Measurements from ENCODE around the gene TTC4. TPM values are rescaled to one million over a fixed set of nuclear protein-coding genes. Genes with fewer than 3 reads are reported as not detected.

TTC4 gene
- total RNA-seq, 1 experiment from 2014 or later: 26.3 TPM

GRCh38 chr1:54766726-54767125 is 51.1 kb downstream of the TTC4 start:
- no peaks in the 10 kb centered on the region for H4K20me1 ChIP-seq (ENCODE audit: insufficient read depth)
- BruUV-seq (replicated peaks): no TSS peak

GRCh38 chr1:54767526-54767925 is 51.9 kb downstream of the TTC4 start:
- ATAC-seq: no peak
- intact Hi-C loops (cut with micrococcal nuclease): loop anchor here (5.0 kb wide), 1 partner anchor 40 kb away; a partner anchor contains a TSS
- no peak overlapping the region for H2AFZ ChIP-seq (ENCODE audit: low read depth, low read length, poor library complexity, severe bottlenecking)
- peaks cover 5 to 18% of the 10 kb centered on the region in 2 experiments; a peak in 3 of 4 replicates for H3K4me1 ChIP-seq (ENCODE audit: control insufficient read depth in 1 of 2, insufficient read depth in 2 of 2, low read length in 2 of 2)
- no peak overlapping the region for H3K27ac ChIP-seq (ENCODE audit: low read depth, low read length)
- DNase-seq (ENCODE audit: low read depth, low spot score): no peak
- ChIA-PET RAD21 (ENCODE audit: low non-redundant PET in 1 of 2, low total read pairs in 2 of 2, uncharacterized antibody in 2 of 2, unreplicated experiment in 2 of 2) (no interaction called here), CTCF (no interaction called here), POLR2A (no interaction called here)
- H3K9me3 ChIP-seq (ENCODE audit: control insufficient read depth in 1 of 2, insufficient read depth in 1 of 2, low read depth in 1 of 2, low read length in 2 of 2): no peaks in the 10 kb centered on the region
- H3K4me2 ChIP-seq (ENCODE audit: low read length): no peak overlapping the region
- no TSS peak for BruUV-seq (replicated peaks)
- H3K9me2 ChIP-seq (ENCODE audit: insufficient read depth): no peaks in the 10 kb centered on the region
- H3K79me2 ChIP-seq (ENCODE audit: insufficient read depth, low read length): peaks cover 16% of the 10 kb centered on the region
- no peak overlapping the region for H3K9ac ChIP-seq (ENCODE audit: low read length)
- no peaks in the 10 kb centered on the region for H4K20me1 ChIP-seq (ENCODE audit: insufficient read depth)
- H3K4me3 ChIP-seq (replicated peaks in 1 of 2; ENCODE audit: low read depth in 1 of 2, low read length in 2 of 2): no peak overlapping the region
- TF ChIP-seq YY1 (IDR thresholded peaks at IDR 0.05; ENCODE audit: extremely low read depth, insufficient replicate concordance, low read depth, low read length): no peak
- no peaks in the 10 kb centered on the region for H3K27me3 ChIP-seq (ENCODE audit: insufficient read depth, low read length)
- H3K36me3 ChIP-seq (ENCODE audit: control insufficient read depth in 1 of 2, insufficient read depth in 2 of 2, low read length in 2 of 2): no peaks in the 10 kb centered on the region

More at GRCh38 chr1:54766726-54767125, 51.1 kb downstream of the TTC4 start:
- Histone ChIP-seq H3K9me2 (ENCODE audit: insufficient read depth) (no peaks in the 10 kb centered on the region), H3K36me3 (ENCODE audit: control insufficient read depth in 1 of 2, insufficient read depth in 2 of 2, low read length in 2 of 2) (no peaks in the 10 kb centered on the region), H3K79me2 (ENCODE audit: insufficient read depth, low read length) (peaks cover 20% of the 10 kb centered on the region), H3K4me2 (ENCODE audit: low read length) (no peak overlapping the region), H3K9ac (ENCODE audit: low read length) (no peak overlapping the region), H3K4me3 (replicated peaks in 1 of 2; ENCODE audit: low read depth in 1 of 2, low read length in 2 of 2) (no peak overlapping the region), H3K9me3 (ENCODE audit: control insufficient read depth in 1 of 2, insufficient read depth in 1 of 2, low read depth in 1 of 2, low read length in 2 of 2) (no peaks in the 10 kb centered on the region), H3K4me1 (ENCODE audit: control insufficient read depth in 1 of 2, insufficient read depth in 2 of 2, low read length in 2 of 2) (peaks cover 5 to 18% of the 10 kb centered on the region in 2 experiments; a peak in 3 of 4 replicates), H3K27me3 (ENCODE audit: insufficient read depth, low read length) (no peaks in the 10 kb centered on the region), H2AFZ (ENCODE audit: low read depth, low read length, poor library complexity, severe bottlenecking) (no peak overlapping the region), H3K27ac (ENCODE audit: low read depth, low read length) (no peak overlapping the region)
- ATAC-seq: no peak
- CTCF ChIA-PET: no interaction called here
- RAD21 ChIA-PET (ENCODE audit: low non-redundant PET in 1 of 2, low total read pairs in 2 of 2, uncharacterized antibody in 2 of 2, unreplicated experiment in 2 of 2): no interaction called here
- TF ChIP-seq EZH2 (IDR thresholded peaks at IDR 0.05): no peak
- no peak for TF ChIP-seq SP1 (IDR thresholded peaks at IDR 0.05; ENCODE audit: low read depth)
- TF ChIP-seq SIN3A (IDR thresholded peaks at IDR 0.05; ENCODE audit: low read depth): no peak
- no peak for TF ChIP-seq CTCF (IDR thresholded peaks at IDR 0.05 in 2 of 3, conservative IDR thresholded peaks at IDR 0.05 in 1 of 3; ENCODE audit: borderline replicate concordance in 1 of 3, insufficient read depth in 1 of 3, low read depth in 2 of 3, low read length in 2 of 3)
- intact Hi-C loops (cut with micrococcal nuclease): loop anchor here (5.0 kb wide), 1 partner anchor 41 kb away; a partner anchor contains a TSS
- DNase-seq (ENCODE audit: low read depth, low spot score): no peak
- POLR2A ChIA-PET: no interaction called here

Data from HCT116 (cell line).